Measurements from ENCODE around the gene CFL1.
"Not testable (repeated sequence)": the region's sequence is repeated elsewhere in the genome, so short reads cannot be mapped to it uniquely, and the experiment has no call there.

Gene CFL1

GRCh38 chr11:65857853-65858680 lies at the start of gene CFL1:
CFL1 (minus strand) TSS chr11:65858180; CDS start chr11:65858099, 81 bp downstream.
- DNase-seq = peak; percentile 97

- DNase-seq = no peak
These were observed 48.6 kb upstream of the CFL1 start for GRCh38 chr11:65906602-65907001.

DNA sequence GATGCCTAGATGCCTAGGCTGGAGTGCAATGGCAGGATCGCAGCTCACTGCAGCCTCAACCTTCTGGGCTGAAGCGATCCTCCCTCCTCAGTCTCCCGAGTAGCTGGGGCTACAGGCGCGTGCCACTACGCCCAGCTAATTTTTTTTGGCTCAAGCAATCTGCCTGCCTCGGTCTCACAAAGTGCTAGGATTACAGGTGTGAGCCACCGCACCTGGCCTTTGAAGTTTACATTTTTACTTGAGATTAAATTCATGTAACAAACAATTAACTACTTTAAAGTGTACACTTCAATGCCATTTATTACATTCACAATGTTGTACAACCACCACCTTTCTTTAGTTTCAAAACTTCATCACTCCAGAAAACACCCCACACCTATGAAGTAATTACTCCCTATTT lies 45.7 kb upstream of the CFL1 start:
- DNase-seq = no peak

- DNase-seq = no peak
These were observed 45.1 kb upstream of the CFL1 start for GRCh38 chr11:65903068-65903481.

DNA sequence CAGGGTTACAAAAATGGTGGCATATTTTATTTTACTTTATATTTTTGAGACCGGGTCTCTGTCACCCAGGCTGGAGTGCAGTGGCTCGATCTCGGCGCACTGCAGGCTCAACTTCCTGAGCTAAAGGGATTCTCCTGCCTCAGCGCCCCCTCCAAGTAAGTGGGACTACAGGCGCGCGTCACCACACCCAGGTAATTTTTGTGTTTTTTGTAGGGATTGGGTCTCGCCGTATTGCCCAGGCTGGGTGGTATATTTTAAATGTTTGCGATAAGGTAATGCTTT lies 42.9 kb upstream of the CFL1 start:
- no peak for DNase-seq

DNA sequence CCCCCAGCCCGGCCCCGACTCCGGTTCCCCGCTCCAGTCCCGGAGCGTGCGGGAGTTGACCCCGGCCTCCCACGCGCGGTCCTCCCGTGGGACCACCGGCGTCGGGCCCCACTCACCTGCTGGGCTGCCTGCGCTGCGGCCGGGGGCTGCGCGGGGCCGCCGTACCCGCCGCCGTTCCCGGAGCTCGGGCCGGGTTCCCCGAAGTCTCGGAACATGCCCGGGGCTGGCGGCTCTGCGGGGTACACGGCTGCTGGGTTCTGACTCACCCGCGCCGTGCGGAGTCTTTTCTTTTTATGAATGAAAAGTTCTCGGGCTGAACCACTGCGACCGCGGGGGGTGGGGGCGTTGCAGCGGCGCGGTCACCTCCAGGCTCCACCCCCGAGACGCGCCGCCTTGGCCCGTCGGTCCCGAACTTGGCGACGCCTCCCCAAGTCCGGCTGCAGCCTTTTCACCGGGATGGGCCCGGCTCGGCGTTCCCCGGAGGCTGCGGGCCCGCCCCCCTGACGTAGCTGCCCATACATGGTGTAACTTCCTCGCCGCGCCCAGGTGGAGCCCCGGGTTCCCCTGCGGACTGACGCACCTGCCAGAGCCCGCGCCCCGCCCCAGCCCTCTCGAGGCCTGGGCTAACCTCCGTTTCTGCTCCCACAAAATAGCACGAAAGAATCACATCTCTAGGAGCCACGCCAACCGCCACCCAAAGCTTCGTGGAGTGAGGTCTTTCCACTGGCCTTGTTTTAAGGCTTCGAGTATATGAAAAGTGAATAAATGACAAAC lies 42.3 kb upstream of the CFL1 start, which contains the start of gene FOSL1:
Gene FOSL1 (minus strand): TSS at position 264 of the 774 bp plus-strand sequence. CDS start 49 bp downstream, at position 215.
- DNase-seq = peak; percentile 71

DNA sequence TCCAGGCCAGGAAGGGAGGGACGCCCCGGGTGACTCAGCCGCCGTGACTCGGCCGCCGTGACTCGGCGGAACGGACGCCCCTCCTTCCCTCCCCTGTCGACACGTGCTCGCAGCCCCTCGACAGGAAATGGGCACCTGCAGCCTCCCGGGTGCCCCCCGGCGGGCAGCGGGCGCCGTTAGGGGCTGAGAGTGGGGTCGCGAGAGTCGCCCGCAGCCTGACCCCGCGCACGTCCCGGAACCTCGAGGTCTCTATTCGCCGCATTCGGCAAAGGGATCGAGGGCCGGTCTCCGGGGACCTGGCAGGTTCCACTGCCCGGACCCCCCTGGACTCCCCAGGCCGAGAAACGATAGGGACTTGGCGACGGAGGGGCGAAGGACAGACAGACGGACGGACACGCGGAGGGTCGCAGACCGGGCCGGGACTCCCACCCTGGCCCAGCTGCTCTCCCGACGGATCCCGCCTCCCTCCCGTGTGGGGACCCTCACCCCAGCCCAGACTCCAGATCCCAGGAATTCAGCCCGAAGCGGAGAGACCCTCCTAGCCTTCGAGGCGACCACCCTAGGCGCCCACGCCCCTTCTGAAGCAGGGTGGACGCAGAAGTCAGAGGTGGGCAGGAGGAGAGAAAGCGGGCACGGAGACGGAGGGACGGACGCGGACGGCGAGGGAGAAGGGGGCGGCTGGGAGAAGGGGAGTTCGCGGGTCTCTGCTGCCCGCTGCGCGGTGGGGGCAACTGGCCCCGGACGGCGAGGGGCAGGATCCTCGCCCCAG lies 41.6 kb upstream of the CFL1 start:
- DNase-seq = no peak

GRCh38 chr11:65898656-65899355 lies 40.8 kb upstream of the CFL1 start:
- no peak for DNase-seq

DNA sequence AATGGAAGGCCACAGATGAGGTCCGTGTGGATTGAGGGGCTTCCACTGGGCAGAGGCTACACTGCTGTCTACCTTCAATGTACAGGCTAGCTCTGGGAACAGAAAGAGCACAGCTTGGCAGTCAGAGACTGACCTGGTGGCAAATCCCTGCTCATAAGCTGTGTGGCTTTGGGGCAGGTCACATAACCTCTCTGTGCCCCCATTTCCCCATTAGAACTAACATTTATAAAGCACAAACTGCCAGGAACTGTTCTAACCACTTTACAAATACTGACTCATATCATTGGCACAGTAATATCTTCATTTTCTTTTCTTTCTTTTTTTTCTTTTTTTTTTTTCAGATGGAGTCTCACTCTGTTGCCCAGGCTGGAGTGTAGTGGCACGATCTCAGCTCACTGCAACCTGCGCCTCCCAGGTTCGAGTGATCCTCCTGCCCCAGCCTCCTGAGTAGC lies 39.1 kb upstream of the CFL1 start:
- no peak for DNase-seq

DNA sequence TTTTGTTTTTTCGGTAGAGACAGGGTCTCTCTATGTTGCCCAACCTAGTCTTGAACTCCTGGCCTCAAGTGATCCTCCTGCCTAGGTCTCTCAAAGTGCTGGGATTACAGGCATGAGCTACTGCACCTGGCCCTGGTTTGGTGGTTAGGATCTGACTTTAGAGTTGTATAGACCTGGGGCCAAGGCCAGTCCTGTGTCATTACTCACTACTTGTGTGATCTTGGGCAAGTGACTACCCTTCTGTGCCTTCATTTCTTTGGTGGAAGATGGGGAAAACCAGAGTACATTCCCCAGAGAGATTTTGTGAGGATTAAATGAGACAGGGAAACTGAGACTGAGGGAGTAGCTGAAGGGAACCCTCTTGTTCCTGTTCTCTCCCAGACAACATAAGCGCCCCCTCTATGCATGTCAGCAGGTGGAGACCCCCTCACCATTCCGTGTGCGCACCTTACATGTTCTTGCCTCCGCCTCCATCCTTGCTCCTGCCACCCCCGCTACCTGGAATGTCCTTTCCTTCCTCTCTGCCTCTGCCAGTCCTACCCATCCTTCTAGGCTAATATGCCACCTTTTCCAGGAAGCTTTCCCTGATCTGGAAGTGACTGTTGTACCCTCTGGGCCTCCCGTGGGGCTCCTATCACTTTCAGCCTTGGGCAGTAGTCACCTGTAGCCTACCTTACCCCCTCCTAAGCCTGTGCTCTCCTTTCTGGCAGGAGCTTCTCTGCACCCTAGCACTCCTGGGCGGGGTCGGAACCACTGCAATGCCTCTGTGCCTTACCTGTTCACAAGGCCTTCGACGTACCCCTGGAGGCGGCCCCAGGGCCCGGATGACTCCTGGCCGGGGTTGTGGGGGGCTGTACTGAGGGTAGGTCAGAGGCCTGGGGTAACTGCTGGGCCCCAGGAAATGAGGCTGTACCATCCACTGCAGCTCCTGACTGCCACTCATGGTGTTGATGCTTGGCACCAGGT lies 38.3 kb upstream of the CFL1 start:
- DNase-seq = no peak

- no peak for DNase-seq
These were observed 37.6 kb upstream of the CFL1 start for GRCh38 chr11:65895482-65895981.

GRCh38 chr11:65894034-65894591 lies 36.1 kb upstream of the CFL1 start:
- no peak for DNase-seq

GRCh38 chr11:65892661-65893317 lies 34.8 kb upstream of the CFL1 start:
- no peak for DNase-seq

- not testable (repeated sequence) for DNase-seq
These were observed 34.2 kb upstream of the CFL1 start for GRCh38 chr11:65892137-65892540.

- peak; percentile 51 for DNase-seq
These were observed 33.5 kb upstream of the CFL1 start for GRCh38 chr11:65891219-65892136.

DNA sequence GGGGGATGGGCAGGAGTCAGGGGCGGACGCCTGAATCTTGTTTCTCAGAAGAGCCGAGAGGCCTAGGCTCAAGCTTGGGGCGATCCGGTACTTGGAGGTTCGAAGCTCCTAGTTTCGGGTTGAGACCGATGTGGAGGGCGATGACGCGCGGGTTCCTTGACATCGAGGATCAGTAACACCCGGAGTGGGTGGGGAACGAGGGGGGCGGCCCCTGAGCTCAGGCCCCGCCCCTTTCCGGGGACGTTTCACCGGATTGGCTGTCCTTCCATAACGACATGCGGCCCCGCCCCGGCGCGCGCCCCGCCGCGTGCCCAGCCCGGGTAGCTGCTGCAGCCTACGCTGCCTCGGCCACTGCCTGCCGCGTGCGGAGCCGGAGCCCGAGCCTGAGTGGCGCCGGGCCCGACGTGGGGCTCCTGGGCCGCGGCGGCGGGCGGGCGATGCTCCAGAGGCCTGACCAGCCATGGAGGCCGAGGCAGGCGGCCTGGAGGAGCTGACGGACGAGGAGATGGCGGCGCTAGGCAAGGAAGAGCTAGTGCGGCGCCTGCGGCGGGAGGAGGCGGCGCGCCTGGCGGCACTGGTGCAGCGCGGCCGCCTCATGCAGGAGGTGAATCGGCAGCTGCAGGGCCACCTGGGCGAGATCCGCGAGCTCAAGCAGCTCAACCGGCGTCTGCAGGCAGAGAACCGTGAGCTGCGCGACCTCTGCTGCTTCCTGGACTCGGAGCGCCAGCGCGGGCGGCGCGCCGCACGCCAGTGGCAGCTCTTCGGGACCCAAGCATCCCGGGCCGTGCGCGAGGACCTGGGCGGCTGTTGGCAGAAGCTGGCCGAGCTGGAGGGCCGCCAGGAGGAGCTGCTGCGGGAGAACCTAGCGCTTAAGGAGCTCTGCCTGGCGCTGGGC lies 32.6 kb upstream of the CFL1 start, which contains the start of gene CCDC85B:
Gene CCDC85B (plus strand): TSS at position 350 of the 895 bp plus-strand sequence. CDS start 111 bp downstream, at position 461.
- peak; percentile 96 for DNase-seq

GRCh38 chr11:65888163-65888814 lies 30.3 kb upstream of the CFL1 start, which contains the start of gene FIBP:
FIBP (minus strand) TSS chr11:65888471; CDS start chr11:65888418, 53 bp downstream.
- peak; percentile 95 for DNase-seq
